Measurements from ENCODE around the gene PLIN5.
A peak's percentile ranks its signal among the peaks of the same experiment; 100 is the strongest.
"Not testable (repeated sequence)": the region's sequence is repeated elsewhere in the genome, so short reads cannot be mapped to it uniquely, and the experiment has no call there.

The PLIN5 gene

DNA sequence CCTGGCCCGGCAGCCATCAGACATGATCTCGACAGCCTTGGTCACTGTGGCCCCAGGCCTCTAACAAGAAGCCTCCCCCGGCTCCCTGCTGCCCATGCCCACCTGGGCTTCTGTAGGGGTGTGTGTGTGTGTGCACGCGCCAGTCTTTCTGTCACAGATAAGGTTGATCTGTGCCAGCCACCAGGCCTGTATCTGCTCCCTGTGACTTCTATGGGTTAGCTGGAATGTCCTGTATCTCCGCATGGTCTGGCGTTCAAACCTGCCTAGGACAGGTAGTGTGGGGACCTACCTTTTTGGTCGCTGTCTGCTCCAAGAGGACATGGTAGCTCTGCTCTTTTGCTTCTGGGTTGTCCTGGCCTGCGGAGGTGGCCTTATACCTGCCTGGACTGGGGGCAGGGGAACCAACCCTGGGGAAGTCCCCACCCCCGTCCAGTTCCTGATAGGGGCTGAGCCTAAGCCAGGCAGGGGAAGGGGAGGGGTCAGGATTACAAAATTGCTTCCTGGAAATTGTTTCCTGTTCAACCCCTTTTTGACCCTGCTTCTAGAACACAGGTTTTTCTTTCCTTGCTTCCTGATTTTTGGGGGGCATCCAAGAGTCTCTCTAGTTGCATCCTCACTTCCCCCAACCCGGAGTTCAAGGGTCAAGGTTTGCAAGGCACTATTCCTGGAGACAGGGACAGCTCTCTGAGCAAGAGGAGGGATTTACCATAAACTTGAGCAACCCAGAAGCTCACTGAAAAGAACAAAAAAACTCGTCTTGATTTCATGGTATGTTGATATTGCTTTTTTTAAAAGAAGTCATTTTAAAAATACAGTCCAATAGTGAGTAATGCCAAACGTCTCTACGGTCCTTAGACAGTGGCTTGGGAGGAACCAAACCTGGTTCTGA is 4.9 kb upstream of the PLIN5 start, which contains the start of gene LRG1:
Gene LRG1 (minus strand): TSS at position 344 of the 889 bp plus-strand sequence. CDS start 23 bp downstream, at position 321.
- DNase-seq (ENCODE audit: low spot score in 2 of 2): no peak
- H3K4me3 Mint-ChIP-seq: no peak within 1 kb of the TSS
- no peak within 1 kb of the TSS for H3K27ac Mint-ChIP-seq

GRCh38 chr19:4539169-4539692 is 4.2 kb upstream of the PLIN5 start:
- peaks cover 7% of the 10 kb centered on the region for H3K4me1 Mint-ChIP-seq
- no peaks in the 10 kb centered on the region for H3K36me3 Mint-ChIP-seq
- no peak overlapping the region for H3K27ac Mint-ChIP-seq

More for the DNA sequence above, 4.9 kb upstream of the PLIN5 start, which contains the start of gene LRG1:
- no peaks in the 10 kb centered on the region for H3K9me3 Mint-ChIP-seq
- H3K4me1 Mint-ChIP-seq: peaks cover 7% of the 10 kb centered on the region
- no peaks in the 10 kb centered on the region for H3K36me3 Mint-ChIP-seq
- no peak for ATAC-seq

DNA sequence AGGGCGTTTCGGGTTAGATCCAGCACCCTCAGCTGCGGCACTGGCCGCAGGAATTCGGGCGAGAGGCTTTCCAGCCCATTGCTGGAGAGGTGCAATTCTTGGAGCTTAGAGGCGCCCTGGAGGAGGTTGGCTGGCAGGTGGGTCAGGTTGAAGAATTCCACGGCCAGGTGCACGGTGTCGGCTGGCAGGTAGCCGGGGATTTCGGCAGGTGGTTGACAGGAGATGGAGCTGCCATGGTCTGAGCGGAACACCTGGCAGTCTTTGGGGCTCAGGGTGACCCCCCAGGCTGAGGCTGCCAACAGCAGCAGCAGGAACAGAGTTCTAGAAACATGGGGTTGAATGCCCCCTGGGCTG is 3.6 kb upstream of the PLIN5 start:
- Mint-ChIP-seq H3K36me3 (no peaks in the 10 kb centered on the region), H3K9me3 (no peaks in the 10 kb centered on the region), H3K4me3 (no peak overlapping the region), H3K27ac (no peak overlapping the region), H3K4me1 (peaks cover 7% of the 10 kb centered on the region)
- DNase-seq (ENCODE audit: low spot score in 2 of 2) (no peak), ATAC-seq (no peak)

More at GRCh38 chr19:4539169-4539692, 4.2 kb upstream of the PLIN5 start:
- no peaks in the 10 kb centered on the region for H3K9me3 Mint-ChIP-seq
- ATAC-seq: no peak
- H3K4me3 Mint-ChIP-seq: no peak overlapping the region
- no peak for DNase-seq (ENCODE audit: low spot score in 2 of 2)

DNA sequence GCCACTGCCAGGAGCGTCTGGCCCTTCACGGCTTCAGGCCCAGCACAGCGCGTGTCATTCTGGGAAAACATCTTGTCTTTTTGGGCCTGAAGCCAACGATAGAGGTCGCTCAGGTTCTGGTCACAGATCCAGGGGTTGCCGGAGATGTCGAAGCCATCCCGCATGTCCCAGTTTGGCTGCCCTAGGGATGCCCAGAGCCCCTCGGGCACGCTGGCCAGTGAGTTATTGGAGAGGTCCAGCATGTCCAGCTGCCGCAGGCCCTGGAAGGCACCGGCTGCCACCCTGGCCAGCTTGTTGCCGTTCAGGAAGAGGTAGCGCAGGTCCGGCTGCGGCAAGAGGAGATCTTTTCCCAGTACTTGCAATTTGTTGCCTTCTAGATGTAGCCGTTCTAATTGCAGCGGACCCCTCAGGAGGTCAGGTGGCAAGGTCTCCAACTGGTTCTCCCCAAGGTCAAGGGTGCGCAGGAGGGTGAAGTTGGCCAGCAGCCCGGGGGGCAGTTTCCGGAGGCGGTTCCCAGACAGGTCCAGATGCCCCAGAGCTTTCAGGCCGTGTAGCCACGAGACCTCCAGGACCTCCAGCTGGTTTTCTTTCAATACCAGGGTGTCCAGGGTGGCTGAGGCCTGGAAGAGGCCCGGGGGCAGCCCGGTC is 3.1 kb upstream of the PLIN5 start:
- Mint-ChIP-seq H3K27ac (no peak overlapping the region), H3K4me1 (peaks cover 7% of the 10 kb centered on the region), H3K36me3 (no peaks in the 10 kb centered on the region), H3K4me3 (no peak overlapping the region), H3K9me3 (no peaks in the 10 kb centered on the region)
- ATAC-seq (no peak), DNase-seq (ENCODE audit: low spot score in 2 of 2) (no peak)

GRCh38 chr19:4536798-4537197 is 1.8 kb upstream of the PLIN5 start:
- Mint-ChIP-seq H3K36me3 (no peaks in the 10 kb centered on the region), H3K4me1 (peaks cover 7% of the 10 kb centered on the region), H3K27ac (no peak overlapping the region), H3K9me3 (no peaks in the 10 kb centered on the region), H3K4me3 (no peak overlapping the region)
- ATAC-seq (no peak), DNase-seq (ENCODE audit: low spot score in 2 of 2) (no peak)

GRCh38 chr19:4533835-4534424 is 1.1 kb downstream of the PLIN5 start:
- no peak for ATAC-seq

DNA sequence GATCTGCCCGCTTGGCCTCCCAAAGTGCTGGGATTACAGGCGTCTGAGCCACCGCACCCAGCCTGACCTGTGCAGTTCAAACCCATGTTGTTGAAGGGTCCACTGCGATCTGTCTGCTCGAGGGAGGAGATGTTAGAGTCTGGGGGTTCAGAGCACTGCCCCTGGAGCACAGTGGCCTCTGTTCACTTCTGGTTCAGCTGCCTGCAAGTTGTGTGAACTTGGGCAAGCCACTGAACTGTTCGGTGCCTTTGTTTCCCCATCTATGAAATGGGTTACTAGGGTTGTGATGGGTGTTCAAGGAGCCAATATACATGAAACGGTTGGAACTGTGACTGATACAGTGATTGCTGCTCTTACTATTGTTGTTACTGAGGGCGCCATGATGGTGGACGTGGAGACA is 1.7 kb downstream of the PLIN5 start:
- Mint-ChIP-seq H3K9me3 (no peaks in the 10 kb centered on the region), H3K4me1 (no peaks in the 10 kb centered on the region), H3K4me3 (no peak overlapping the region), H3K27ac (no peak overlapping the region), H3K36me3 (no peaks in the 10 kb centered on the region)
- ATAC-seq: no peak
- no peak for DNase-seq (ENCODE audit: low spot score in 2 of 2)

More at GRCh38 chr19:4533835-4534424, 1.1 kb downstream of the PLIN5 start:
- H3K4me3 Mint-ChIP-seq: no peak overlapping the region
- no peaks in the 10 kb centered on the region for H3K9me3 Mint-ChIP-seq
- DNase-seq (ENCODE audit: low spot score in 2 of 2): no peak
- no peaks in the 10 kb centered on the region for H3K4me1 Mint-ChIP-seq
- no peaks in the 10 kb centered on the region for H3K36me3 Mint-ChIP-seq
- H3K27ac Mint-ChIP-seq: no peak overlapping the region

GRCh38 chr19:4531562-4532165 is 3.4 kb downstream of the PLIN5 start:
- no peak overlapping the region for H3K4me3 Mint-ChIP-seq
- DNase-seq (ENCODE audit: low spot score in 2 of 2) (no peak), ATAC-seq (peak; percentile 22)
- no peaks in the 10 kb centered on the region for H3K9me3 Mint-ChIP-seq
- H3K36me3 Mint-ChIP-seq: no peaks in the 10 kb centered on the region
- peak overlapping the region; percentile 21 for H3K27ac Mint-ChIP-seq
- no peaks in the 10 kb centered on the region for H3K4me1 Mint-ChIP-seq

DNA sequence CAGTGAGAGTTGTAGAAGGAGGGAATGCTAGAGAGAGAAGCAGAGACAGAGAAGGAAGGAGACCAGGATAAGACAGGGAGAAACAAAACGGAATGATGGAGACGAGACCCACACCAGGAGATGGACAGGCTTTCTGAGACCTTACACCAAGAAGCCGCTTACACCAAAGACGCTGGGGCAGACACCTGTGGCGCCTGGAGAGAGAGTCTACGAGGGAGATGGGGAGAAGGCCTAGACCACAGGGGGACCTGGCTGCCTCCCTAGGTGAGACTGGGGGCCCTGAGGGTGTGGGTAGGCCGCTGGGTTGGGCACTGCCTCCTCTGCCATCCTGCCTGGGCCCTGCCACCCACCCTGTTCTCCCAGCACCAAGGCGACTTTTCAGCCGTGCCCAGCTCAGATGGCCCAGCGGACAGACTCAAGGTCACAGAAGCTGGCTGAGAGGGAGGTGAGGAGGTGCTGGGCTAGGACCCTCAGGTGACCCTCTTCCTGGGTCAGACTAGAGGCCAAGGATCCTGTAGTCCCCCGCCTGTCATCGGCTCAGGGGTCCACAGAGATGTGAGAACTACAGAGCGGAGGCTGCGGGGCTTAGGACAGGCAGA is 5.0 kb downstream of the PLIN5 start:
- ATAC-seq (no peak), DNase-seq (ENCODE audit: low spot score in 2 of 2) (no peak)
- H3K4me3 Mint-ChIP-seq: no peak overlapping the region
- peaks cover 5% of the 10 kb centered on the region for H3K4me1 Mint-ChIP-seq
- H3K36me3 Mint-ChIP-seq: no peaks in the 10 kb centered on the region
- H3K9me3 Mint-ChIP-seq: no peaks in the 10 kb centered on the region
- H3K27ac Mint-ChIP-seq: no peak overlapping the region

- ATAC-seq: no peak
- Mint-ChIP-seq H3K9me3 (no peaks in the 10 kb centered on the region), H3K4me1 (peaks cover 5% of the 10 kb centered on the region), H3K36me3 (no peaks in the 10 kb centered on the region), H3K4me3 (no peak overlapping the region), H3K27ac (no peak overlapping the region)
- no peak for DNase-seq (ENCODE audit: low spot score in 2 of 2)
Measured at GRCh38 chr19:4528843-4529242, 6.2 kb downstream of the PLIN5 start.

GRCh38 chr19:4527377-4527776 is 7.6 kb downstream of the PLIN5 start:
- not testable (repeated sequence) for ATAC-seq; H3K9me3 Mint-ChIP-seq; DNase-seq (ENCODE audit: low spot score in 2 of 2); H3K4me3 Mint-ChIP-seq; H3K4me1 Mint-ChIP-seq; H3K36me3 Mint-ChIP-seq; H3K27ac Mint-ChIP-seq

- Mint-ChIP-seq H3K4me1 (peaks cover 5% of the 10 kb centered on the region), H3K9me3 (no peaks in the 10 kb centered on the region), H3K27ac (no peak overlapping the region), H3K4me3 (no peak overlapping the region), H3K36me3 (no peaks in the 10 kb centered on the region)
- ATAC-seq (no peak), DNase-seq (ENCODE audit: low spot score in 2 of 2) (no peak)
Measured at GRCh38 chr19:4525563-4526002, 9.4 kb downstream of the PLIN5 start.

DNA sequence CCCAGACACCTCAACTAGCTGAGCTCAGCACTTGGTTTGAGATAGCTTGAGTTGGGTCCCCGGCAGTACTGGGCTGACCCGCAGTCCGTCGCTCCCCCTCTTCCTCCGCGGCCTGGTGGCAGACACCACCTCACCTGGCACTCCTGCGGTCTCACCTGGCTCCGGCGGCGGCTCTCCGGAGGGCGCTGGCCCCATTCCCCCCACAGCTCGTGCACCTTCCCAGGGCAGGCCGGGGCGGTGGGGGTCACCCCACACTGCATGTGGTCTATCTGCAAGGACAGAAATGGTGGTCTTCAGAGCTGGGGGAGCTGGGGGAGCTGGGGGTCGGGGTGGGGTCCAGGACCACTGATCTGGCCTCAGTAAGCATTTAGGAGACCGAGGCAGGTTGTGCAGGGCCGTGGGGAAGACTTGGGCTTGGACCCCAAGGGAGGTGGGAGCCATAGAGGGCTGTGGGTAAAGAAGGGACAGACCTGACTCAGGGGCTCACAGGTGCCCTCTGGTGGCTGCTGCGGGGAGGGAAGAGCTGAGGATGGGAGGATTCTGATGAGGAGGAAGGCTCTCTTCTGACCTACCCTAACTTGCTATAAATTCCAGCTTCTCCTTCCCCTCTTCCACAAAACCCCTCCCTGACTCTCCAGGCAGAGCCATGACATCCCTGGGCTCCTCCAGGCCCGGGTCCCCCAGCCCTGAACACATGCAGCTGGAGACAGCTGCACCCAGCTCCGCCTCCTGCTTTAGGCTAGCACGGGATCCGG is 10.0 kb downstream of the PLIN5 start:
- H3K27ac Mint-ChIP-seq: no peak overlapping the region
- H3K4me1 Mint-ChIP-seq: peaks cover 5% of the 10 kb centered on the region
- DNase-seq (ENCODE audit: low spot score in 2 of 2) (peak; percentile 61 to 85), ATAC-seq (peak; percentile 82)
- H3K4me3 Mint-ChIP-seq: no peak overlapping the region
- no peaks in the 10 kb centered on the region for H3K9me3 Mint-ChIP-seq
- H3K36me3 Mint-ChIP-seq: no peaks in the 10 kb centered on the region
